ENCODE results near the gene USP15. TPM values are rescaled to one million over a fixed set of nuclear protein-coding genes. Genes with fewer than 3 reads are reported as not detected.

Gene USP15
- total and polyA plus RNA-seq, 2 experiments from 2014 or later, result 39.9 to 51.0 TPM

- no peak overlapping the region for H3K27ac ChIP-seq
- DNase-seq (ENCODE audit: low read depth in 1 of 2, low spot score in 1 of 2), result peak in 1 of 2 donors; percentile 72
- no peaks in the 10 kb centered on the region for H3K9me3 ChIP-seq (ENCODE audit: low read depth)
- H3K36me3 ChIP-seq, result no peaks in the 10 kb centered on the region
- no peak overlapping the region for H3K4me3 ChIP-seq
- TF ChIP-seq, protein P1, sequence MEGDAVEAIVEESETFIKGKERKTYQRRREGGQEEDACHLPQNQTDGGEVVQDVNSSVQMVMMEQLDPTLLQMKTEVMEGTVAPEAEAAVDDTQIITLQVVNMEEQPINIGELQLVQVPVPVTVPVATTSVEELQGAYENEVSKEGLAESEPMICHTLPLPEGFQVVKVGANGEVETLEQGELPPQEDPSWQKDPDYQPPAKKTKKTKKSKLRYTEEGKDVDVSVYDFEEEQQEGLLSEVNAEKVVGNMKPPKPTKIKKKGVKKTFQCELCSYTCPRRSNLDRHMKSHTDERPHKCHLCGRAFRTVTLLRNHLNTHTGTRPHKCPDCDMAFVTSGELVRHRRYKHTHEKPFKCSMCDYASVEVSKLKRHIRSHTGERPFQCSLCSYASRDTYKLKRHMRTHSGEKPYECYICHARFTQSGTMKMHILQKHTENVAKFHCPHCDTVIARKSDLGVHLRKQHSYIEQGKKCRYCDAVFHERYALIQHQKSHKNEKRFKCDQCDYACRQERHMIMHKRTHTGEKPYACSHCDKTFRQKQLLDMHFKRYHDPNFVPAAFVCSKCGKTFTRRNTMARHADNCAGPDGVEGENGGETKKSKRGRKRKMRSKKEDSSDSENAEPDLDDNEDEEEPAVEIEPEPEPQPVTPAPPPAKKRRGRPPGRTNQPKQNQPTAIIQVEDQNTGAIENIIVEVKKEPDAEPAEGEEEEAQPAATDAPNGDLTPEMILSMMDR (IDR thresholded peaks at IDR 0.05; ENCODE audit: low read depth, low read length), result no peak
- no peaks in the 10 kb centered on the region for H3K27me3 ChIP-seq
- H3K4me1 ChIP-seq (ENCODE audit: low read depth), result peaks cover 6% of the 10 kb centered on the region
Observed at GRCh38 chr12:62256408-62257096, 3.7 kb upstream of the USP15 start.

DNA sequence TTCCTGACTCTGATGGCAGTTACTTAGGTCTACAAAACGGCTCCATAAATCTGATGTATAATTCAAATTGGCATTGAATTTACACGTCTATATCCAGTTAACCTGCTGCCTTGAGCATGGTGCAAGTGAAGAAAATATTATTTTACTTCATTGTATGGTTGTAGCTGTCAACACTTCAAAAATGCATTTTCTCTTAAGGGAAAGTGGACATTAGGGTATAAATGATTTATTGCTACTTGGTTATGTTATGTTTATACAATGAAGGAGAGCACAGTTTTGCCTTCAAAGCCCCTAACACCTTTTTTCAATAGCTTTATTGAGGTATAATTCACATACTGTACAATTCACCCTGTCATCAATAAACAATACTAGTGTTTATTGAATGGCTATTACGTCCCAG, 2.0 kb upstream of the USP15 start:
- TF ChIP-seq, protein P1 (IDR thresholded peaks at IDR 0.05; ENCODE audit: low read depth, low read length), result no peak
- no peaks in the 10 kb centered on the region for H3K27me3 ChIP-seq

DNA sequence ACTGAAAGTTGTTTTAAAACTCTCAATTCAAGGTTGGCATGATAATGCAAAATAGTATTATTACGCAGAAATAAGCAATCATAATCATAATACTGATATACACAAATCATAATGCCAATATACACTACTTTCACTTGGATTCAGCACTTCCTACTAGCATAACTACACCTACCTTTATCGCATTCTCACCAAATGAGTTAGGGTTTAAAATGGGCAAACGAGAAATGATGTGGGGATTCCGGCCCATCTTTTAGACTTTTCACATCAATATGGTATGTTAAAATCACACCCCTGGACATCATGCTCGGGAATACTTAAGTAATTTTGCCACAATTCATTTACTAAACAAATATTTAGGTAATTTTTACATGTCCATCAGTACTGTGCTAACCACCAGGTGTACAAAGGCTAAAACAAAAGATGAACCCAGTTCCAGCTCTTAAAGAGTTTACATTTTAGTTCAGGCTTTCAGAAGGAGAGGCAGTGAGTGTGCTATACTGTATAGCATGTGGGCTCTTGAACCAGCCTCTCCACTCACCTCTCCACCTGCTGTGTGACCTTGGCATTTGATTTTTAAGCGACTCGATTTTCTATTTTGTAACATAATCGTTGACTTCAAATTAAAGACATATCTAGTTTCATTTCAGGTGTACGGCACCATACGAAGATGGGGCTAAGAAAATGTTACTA, 1.1 kb upstream of the USP15 start:
- H3K27me3 ChIP-seq, result no peaks in the 10 kb centered on the region
- TF ChIP-seq, protein P1 (IDR thresholded peaks at IDR 0.05; ENCODE audit: low read depth, low read length), result no peak
- H3K4me1 ChIP-seq (ENCODE audit: low read depth), result peaks cover 14% of the 10 kb centered on the region
- H3K36me3 ChIP-seq, result no peaks in the 10 kb centered on the region
- DNase-seq (ENCODE audit: low read depth in 1 of 2, low spot score in 1 of 2), result peak in 1 of 2 donors; percentile 24
- no peaks in the 10 kb centered on the region for H3K9me3 ChIP-seq (ENCODE audit: low read depth)
- H3K27ac ChIP-seq, result peak overlapping the region; percentile 90
- H3K4me3 ChIP-seq, result peak overlapping the region; percentile 86

More for the DNA sequence above, 2.0 kb upstream of the USP15 start:
- Histone ChIP-seq H3K4me3 (no peak overlapping the region), H3K27ac (no peak overlapping the region), H3K36me3 (no peaks in the 10 kb centered on the region), H3K4me1 (ENCODE audit: low read depth) (peaks cover 14% of the 10 kb centered on the region), H3K9me3 (ENCODE audit: low read depth) (no peaks in the 10 kb centered on the region)
- no peak for DNase-seq (ENCODE audit: low read depth in 1 of 2, low spot score in 1 of 2)

DNA sequence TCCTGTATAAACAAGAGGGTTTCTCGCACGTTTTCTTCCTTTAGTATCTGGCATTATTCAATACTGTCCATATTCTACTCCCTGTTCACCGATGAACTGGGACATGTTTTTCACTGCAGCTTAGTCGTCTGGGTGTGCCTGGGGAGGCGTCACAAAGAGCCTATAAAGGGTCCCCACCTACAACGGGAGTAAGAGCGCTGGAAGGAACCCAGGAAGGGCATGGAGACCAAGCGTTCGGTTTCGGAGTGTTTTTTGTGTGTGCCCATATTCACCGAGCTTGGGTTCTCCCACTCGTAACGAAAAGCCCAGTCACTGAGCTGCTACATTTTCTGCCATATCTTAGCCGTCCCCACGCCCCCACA, 592 bp upstream of the USP15 start:
- Histone ChIP-seq H3K27me3 (no peaks in the 10 kb centered on the region), H3K4me3 (peak overlapping the region; percentile 86), H3K27ac (peak overlapping the region; percentile 90), H3K4me1 (ENCODE audit: low read depth) (peaks cover 14% of the 10 kb centered on the region), H3K36me3 (no peaks in the 10 kb centered on the region), H3K9me3 (ENCODE audit: low read depth) (no peaks in the 10 kb centered on the region)
- TF ChIP-seq, protein P1 (IDR thresholded peaks at IDR 0.05; ENCODE audit: low read depth, low read length), result no peak
- DNase-seq (ENCODE audit: low read depth in 1 of 2, low spot score in 1 of 2), result no peak

DNA sequence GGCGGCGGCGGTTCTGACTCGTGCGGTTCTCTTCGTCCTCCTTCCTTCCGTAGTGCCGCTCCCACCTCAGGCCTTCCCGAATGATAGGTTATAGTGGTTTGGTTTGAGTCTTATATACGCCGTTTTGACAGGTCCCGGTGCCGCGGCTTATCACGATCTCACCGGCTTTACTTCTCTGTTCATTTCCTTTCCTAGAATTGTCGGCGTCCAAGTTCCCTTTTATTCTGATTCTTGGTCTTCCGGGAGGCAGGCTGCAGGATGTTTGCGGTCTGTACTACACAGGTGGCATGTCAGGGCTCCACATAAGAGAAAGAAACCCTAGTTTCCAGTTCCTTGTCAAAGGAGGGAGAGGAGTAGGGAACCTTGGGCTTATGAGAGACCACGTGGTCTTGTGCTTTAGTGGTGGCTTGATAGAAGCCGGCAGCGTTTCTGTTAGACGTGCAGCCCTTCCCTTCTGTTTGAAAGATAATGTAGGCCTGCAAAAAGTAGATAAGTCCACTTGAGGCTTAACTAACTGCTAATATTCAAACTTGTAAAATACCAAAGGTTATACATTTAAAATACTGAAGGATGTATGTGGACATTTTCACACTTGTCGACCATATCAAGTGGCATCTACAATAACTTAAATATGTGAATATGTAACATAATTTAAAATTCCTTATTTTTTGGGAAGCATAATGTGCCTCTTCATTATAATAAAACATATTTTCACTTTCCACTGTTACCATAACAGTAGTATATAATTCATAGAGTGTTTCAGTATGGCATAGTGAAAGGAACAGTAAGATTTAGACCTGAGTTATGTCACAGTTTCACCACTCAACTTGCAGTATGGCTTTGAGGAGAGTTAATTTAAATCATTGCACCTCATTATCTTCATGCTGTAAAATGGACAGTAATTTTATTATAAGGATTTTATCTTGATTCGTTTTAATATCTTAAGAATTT, 804 bp downstream of the USP15 start:
- Histone ChIP-seq H3K4me1 (ENCODE audit: low read depth) (peaks cover 14% of the 10 kb centered on the region), H3K4me3 (peak overlapping the region; percentile 86), H3K9me3 (ENCODE audit: low read depth) (no peaks in the 10 kb centered on the region), H3K36me3 (no peaks in the 10 kb centered on the region), H3K27ac (peak overlapping the region; percentile 90), H3K27me3 (no peaks in the 10 kb centered on the region)
- TF ChIP-seq, protein P1 (IDR thresholded peaks at IDR 0.05; ENCODE audit: low read depth, low read length), result no peak
- DNase-seq (ENCODE audit: low read depth in 1 of 2, low spot score in 1 of 2), result peak; percentile 50 to 68
